HG02798 (cell line): ENCODE measurements around the gene FRMD4A.
"Not testable (repeated sequence)": the region's sequence is repeated elsewhere in the genome, so short reads cannot be mapped to it uniquely, and the experiment has no call there.

Source experiments
- ATAC-seq: cut with Tn5 transposase; IDR thresholded peaks from one replicate; pipeline ENCODE4 v1.9.1; 2021; ENCODE audit warnings: mild to moderate bottlenecking; ENCODE audit not compliant: unreplicated experiment, poor library complexity

FRMD4A gene

GRCh38 chr10:13839430-13839990 lies 491.2 kb downstream of the FRMD4A start:
- ATAC-seq: no peak

GRCh38 chr10:13839030-13839429 lies 491.7 kb downstream of the FRMD4A start:
- no peak for ATAC-seq

DNA sequence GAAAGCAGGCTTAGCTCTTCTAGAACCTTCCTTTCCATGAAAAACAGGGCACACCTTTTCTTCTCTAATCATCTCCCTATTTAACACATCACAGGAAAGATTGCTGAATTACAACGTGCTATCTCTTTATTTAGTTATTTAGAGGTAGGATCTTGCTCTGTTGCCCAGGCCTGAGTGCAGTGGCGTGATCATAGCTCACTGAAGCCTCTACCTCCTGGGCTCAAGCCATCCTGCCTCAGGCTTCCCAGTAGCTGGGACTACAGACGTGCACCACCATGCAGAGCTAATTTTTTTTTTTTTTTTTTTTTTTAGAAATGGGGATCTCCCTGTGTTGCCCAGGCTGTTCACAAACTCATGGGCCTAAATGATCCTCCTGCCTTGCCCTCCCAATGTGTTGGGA lies 492.8 kb downstream of the FRMD4A start:
- no peak for ATAC-seq

DNA sequence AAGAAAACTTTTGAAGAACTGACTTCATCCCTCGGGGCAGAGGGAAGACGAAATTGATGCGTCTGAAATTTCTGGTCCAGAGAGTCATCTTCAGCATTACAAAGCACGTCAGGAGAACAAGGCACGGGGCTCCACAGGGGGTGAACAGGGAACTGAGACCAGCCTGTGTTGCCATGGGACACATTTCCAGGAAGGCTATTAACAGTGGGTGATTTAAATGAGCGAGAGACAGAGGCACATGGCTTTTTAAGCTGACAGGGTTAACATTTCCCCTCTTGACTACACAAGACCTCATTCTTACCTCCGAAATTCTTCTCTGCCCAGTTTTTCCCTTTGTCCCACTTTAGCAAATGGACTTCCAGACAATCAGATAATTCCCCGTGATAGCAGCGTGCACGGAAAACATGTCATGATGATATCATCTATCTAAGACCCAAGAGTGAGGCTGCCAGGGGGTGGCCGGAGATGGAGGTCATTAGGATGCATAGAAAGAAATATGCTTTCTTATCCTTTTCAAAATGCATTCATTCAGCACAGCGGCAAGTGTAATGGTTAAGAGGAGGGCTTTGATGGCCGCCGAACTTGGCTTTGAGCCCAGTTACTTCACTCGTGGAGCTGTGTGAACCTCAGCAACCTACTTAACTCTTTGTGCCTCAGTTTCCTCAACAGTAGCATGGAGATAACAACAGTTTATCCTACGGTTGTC lies 496.0 kb downstream of the FRMD4A start:
- no peak for ATAC-seq

- peak; percentile 69 for ATAC-seq
Observed at GRCh38 chr10:13831711-13832141, 499.0 kb downstream of the FRMD4A start.

DNA sequence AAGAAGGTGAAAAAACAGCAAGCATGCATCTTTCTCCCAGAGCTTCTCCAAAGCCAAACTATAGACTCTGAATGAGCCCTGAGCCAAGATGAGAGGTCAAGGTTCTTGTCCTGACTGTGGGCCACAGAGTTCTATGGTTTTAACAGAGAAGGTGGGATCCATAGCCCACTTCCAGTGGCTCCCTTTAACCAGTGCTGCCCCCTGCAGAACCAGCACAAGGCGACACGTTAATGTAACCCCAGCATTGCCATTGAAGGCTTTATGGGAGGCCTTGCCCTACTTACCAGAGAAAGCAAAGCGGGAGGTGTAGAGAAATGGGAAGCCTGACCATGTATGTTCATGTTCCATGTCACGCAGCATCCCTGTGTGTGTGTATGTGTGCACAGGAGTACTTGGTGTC lies 500.3 kb downstream of the FRMD4A start:
- no peak for ATAC-seq

- ATAC-seq: no peak
Observed at GRCh38 chr10:13829790-13830189, 500.9 kb downstream of the FRMD4A start.

DNA sequence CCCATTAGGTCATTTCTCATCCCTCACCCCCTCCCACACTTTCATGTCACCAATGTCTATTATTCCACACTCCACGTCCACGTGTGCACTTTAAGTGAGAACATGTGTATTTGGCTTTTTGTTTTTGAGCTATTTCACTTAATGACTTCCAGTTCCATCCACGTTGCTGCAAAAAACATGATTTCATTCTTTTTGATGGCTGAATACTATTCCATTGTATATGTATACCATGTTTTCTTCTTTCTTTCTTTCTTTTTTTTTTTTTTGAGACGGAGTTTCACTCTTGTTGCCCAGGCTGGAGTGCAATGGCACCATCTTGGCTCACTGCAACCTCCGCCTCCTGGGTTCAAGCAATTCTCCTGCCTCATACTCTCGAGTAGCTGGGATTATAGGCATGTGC lies 502.4 kb downstream of the FRMD4A start:
- ATAC-seq: not testable (repeated sequence)

- no peak for ATAC-seq
Observed at GRCh38 chr10:13827076-13827797, 503.5 kb downstream of the FRMD4A start.

- no peak for ATAC-seq
Observed at GRCh38 chr10:13823709-13824405, 506.9 kb downstream of the FRMD4A start.

DNA sequence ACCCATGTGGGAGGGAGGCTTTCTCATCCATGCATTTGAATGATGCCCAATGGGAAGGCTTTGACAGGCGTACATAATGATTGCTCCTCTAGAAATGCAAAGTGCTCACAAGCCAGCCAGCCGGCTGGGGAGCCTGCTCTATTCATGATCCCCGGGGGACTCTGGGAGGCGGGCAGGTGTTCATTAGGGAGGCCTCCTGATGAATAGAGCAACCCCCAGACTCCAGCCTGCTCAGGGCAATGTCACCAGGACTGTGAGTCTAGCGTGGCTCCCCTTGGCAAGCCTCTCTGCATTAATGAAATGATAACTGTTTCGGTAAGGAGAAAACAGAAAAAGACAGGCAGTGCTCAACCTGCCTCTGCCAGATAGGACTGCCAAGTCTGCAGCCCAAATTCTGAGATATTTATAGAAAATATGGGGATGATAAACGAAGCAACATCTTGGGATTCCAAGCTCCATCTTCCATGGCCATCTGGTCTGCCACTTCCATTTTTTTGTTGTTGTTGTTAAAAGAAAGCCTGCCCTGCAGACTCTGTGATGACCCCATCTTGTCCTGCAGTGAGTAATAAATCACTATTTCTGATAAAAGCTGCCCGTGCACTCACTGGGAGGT lies 507.5 kb downstream of the FRMD4A start:
- ATAC-seq: no peak

DNA sequence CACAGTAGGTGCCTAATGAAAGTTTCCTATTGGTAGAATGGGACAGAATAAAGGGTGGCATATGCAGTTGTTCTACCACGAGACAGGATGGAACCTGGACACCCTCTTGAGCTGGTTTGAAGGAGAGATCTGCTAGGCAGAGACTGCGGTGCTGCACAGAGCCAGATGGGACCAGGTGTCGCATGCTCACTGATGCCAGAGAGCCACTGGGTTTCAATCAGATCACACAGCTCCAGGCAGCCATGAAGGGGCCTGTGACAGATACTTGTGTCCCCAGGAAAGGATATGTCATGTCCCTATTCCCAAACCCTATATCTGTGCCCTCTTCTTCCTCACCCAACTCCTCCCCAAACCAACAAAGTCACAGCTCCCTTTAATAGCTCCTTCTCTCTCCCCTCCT lies 508.2 kb downstream of the FRMD4A start:
- no peak for ATAC-seq

DNA sequence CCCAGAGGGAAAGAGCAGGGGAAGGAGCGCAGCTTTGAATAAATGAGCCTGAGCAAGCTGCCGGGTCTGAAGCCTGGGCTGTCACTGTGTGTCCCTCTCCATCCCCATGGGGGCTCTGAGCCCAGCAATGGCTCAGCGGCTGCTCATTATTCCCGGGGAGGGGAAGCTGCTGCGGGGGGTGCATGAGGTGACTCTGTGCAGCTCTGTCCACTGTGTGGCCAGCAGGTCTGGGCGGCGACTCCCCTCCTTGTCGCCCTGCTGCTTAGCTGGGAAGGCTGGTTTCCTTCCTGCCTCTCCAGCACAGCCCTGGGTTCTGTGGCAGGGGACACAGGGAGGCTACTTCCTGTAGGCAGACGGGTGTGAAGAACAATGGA lies 509.8 kb downstream of the FRMD4A start:
- no peak for ATAC-seq

DNA sequence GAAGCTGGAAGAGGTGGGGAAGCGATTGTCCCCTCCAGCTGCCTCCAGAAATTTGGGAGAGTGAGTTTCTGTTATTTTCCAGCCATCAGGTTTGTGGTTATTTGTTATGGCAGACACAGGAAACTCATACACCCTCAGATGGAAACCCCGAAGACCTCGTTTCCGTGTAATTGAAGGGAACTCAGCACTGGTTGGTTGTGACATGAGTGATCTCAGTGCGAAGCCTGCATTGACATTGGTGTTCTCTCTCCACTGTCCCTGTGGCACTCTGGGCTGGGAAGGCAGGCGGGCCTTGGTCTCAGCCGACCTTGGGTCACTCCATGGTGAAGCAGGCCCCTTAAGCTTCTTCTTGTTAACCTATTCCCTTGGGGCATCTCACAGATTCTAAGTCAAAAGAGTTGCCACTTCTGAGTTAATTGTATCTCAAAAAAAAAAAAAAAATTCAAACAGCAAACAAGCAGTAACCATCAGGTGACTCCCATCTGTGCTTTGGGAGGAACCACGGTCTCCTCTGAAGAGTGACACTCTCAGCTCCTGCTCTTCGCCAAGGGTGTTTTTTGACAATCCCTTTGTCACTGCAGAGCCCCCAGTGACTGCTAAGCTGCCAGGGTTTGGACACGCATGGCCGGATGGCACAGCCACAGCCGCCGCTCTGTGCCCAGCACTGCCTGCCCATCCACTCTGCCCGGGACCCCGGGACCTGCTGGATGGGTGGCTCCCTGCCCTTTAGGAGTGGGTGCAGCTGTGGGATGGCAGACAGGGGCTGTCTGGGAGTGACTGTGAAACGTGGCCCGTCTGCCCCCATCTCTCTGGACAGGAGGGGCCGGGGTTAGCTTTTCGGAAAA lies 510.4 kb downstream of the FRMD4A start:
- ATAC-seq: no peak

GRCh38 chr10:13816195-13816925 lies 514.4 kb downstream of the FRMD4A start:
- no peak for ATAC-seq

- no peak for ATAC-seq
Observed at GRCh38 chr10:13815756-13816155, 515.0 kb downstream of the FRMD4A start.

- ATAC-seq: no peak
Observed at GRCh38 chr10:13813550-13813949, 517.2 kb downstream of the FRMD4A start.

DNA sequence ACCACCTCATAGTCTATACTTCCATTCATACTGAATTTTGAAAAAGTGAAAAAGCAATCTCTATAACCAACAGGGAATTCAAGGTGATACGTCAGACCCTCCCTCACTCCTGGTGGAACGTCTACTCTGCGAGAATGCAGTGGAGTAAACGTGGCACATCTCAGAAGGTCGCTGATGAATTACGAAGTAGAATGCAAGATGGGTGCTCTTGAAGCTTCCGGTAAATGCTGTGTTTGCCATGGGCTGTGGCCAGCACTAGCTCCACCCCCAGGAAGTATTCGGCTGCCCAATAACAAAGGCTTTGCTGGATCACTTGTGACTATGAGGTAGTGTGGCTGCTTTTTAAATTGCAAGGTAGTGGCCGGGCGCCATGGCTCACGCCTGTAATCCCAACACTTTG lies 517.9 kb downstream of the FRMD4A start:
- no peak for ATAC-seq

DNA sequence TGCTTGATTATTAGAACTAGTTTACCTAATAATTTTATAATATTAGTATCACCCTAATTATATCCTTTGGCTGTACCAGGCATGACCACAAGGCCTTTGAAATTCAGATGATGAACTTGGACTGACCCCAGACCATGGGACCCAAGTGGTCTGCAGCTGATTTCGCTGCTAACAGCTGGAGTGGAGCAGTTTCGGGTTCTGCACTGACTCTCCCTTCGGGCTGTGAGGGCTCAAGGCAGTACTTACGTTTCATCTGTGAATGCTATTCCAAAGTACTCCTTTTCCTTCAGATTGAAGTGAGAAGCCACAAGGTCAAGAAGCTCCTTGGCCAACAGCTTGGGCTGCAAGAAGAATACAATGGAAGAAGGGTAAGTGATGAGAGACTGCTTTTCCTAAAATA lies 520.2 kb downstream of the FRMD4A start:
- no peak for ATAC-seq
